Measurements from ENCODE around the gene SERPINA3. TPM values are rescaled to one million over a fixed set of nuclear protein-coding genes. Genes with fewer than 3 reads are reported as not detected.

The SERPINA3 gene
- polyA plus RNA-seq, 1 donor (not counting 4 experiments of a cell fraction or from before 2014, with no cell fraction given): 0.50 TPM

- Histone ChIP-seq H3K27ac (ENCODE audit: control insufficient read depth, insufficient read depth, low read length) (no peak overlapping the region), H3K4me2 (ENCODE audit: control insufficient read depth, extremely low read depth, insufficient read depth, low read depth, low read length) (no peak overlapping the region), H3K4me1 (ENCODE audit: control insufficient read depth, extremely low read depth, insufficient read depth, low read length) (peaks cover 3% of the 10 kb centered on the region), H3K9me3 (ENCODE audit: control insufficient read depth, low read depth, low read length) (peaks cover 3% of the 10 kb centered on the region), H3K9me1 (ENCODE audit: control insufficient read depth, extremely low read depth, insufficient read depth, low read length) (no peaks in the 10 kb centered on the region), H3K4me3 (ENCODE audit: control insufficient read depth in 2 of 3, extremely low read depth in 1 of 3, insufficient read depth in 2 of 3, low read depth in 1 of 3, low read length in 3 of 3) (no peak overlapping the region), H3K36me3 (ENCODE audit: control insufficient read depth in 2 of 2, extremely low read depth in 1 of 2, insufficient read depth in 2 of 2, low read length in 2 of 2) (no peaks in the 10 kb centered on the region), H3K27me3 (ENCODE audit: control insufficient read depth, extremely low read depth, insufficient read depth, low read length) (no peaks in the 10 kb centered on the region), H3K9ac (ENCODE audit: control insufficient read depth, extremely low read depth, insufficient read depth, low read length) (no peak overlapping the region), H2AFZ (ENCODE audit: control insufficient read depth, low read length) (no peak overlapping the region), H3K79me2 (ENCODE audit: control insufficient read depth, insufficient read depth, low read length) (no peaks in the 10 kb centered on the region), H4K20me1 (ENCODE audit: control insufficient read depth, extremely low read depth, insufficient read depth, low read length) (no peaks in the 10 kb centered on the region)
- TF ChIP-seq EZH2 (IDR thresholded peaks at IDR 0.05; ENCODE audit: low read length) (no peak), CTCF (optimal IDR thresholded peaks at IDR 0.05 in 1 of 3, IDR thresholded peaks at IDR 0.05 in 1 of 3, conservative IDR thresholded peaks at IDR 0.05 in 1 of 3; ENCODE audit: extremely low read depth in 1 of 3, insufficient read depth in 2 of 3, low read length in 3 of 3) (no peak)
- DNase-seq (ENCODE audit: low read depth, low spot score): no peak
- dilution Hi-C loops (cut with MboI; ENCODE audit: extremely low pct_ligation_motif_present, low sequenced_read_pairs): no loop called here
- FAIRE-seq: no peak
Measured at GRCh38 chr14:94615254-94615653, 3.1 kb downstream of the SERPINA3 start.

GRCh38 chr14:94615823-94616570 lies 3.8 kb downstream of the SERPINA3 start:
- no peaks in the 10 kb centered on the region for H3K36me3 ChIP-seq (ENCODE audit: control insufficient read depth in 2 of 2, extremely low read depth in 1 of 2, insufficient read depth in 2 of 2, low read length in 2 of 2)
- no peak overlapping the region for H3K27ac ChIP-seq (ENCODE audit: control insufficient read depth, insufficient read depth, low read length)
- no peaks in the 10 kb centered on the region for H3K79me2 ChIP-seq (ENCODE audit: control insufficient read depth, insufficient read depth, low read length)
- no peaks in the 10 kb centered on the region for H4K20me1 ChIP-seq (ENCODE audit: control insufficient read depth, extremely low read depth, insufficient read depth, low read length)
- no peak for TF ChIP-seq EZH2 (IDR thresholded peaks at IDR 0.05; ENCODE audit: low read length)
- TF ChIP-seq CTCF (optimal IDR thresholded peaks at IDR 0.05 in 1 of 3, IDR thresholded peaks at IDR 0.05 in 1 of 3, conservative IDR thresholded peaks at IDR 0.05 in 1 of 3; ENCODE audit: extremely low read depth in 1 of 3, insufficient read depth in 2 of 3, low read length in 3 of 3): no peak
- no peaks in the 10 kb centered on the region for H3K9me1 ChIP-seq (ENCODE audit: control insufficient read depth, extremely low read depth, insufficient read depth, low read length)
- FAIRE-seq: no peak
- H3K4me2 ChIP-seq (ENCODE audit: control insufficient read depth, extremely low read depth, insufficient read depth, low read depth, low read length): no peak overlapping the region
- no peak overlapping the region for H3K9ac ChIP-seq (ENCODE audit: control insufficient read depth, extremely low read depth, insufficient read depth, low read length)
- H3K4me3 ChIP-seq (ENCODE audit: control insufficient read depth in 2 of 3, extremely low read depth in 1 of 3, insufficient read depth in 2 of 3, low read depth in 1 of 3, low read length in 3 of 3): no peak overlapping the region
- no peaks in the 10 kb centered on the region for H3K27me3 ChIP-seq (ENCODE audit: control insufficient read depth, extremely low read depth, insufficient read depth, low read length)
- H3K9me3 ChIP-seq (ENCODE audit: control insufficient read depth, low read depth, low read length): peaks cover 3% of the 10 kb centered on the region
- H3K4me1 ChIP-seq (ENCODE audit: control insufficient read depth, extremely low read depth, insufficient read depth, low read length): peaks cover 3% of the 10 kb centered on the region
- no peak overlapping the region for H2AFZ ChIP-seq (ENCODE audit: control insufficient read depth, low read length)
- dilution Hi-C loops (cut with MboI; ENCODE audit: extremely low pct_ligation_motif_present, low sequenced_read_pairs): no loop called here
- DNase-seq (ENCODE audit: low read depth, low spot score): no peak
